NCI-H1092 (cell line): Measurements from ENCODE around the gene CCDC33.
A peak's percentile ranks its signal among the peaks of the same experiment; 100 is the strongest.

Source experiments
- DNase-seq: peaks from one replicate; lab custom pipeline; 2025; lab: John Stamatoyannopoulos, UW

The CCDC33 gene

GRCh38 chr15:74281147-74282133 is 45.3 kb downstream of the CCDC33 start:
- DNase-seq, result no peak

DNA sequence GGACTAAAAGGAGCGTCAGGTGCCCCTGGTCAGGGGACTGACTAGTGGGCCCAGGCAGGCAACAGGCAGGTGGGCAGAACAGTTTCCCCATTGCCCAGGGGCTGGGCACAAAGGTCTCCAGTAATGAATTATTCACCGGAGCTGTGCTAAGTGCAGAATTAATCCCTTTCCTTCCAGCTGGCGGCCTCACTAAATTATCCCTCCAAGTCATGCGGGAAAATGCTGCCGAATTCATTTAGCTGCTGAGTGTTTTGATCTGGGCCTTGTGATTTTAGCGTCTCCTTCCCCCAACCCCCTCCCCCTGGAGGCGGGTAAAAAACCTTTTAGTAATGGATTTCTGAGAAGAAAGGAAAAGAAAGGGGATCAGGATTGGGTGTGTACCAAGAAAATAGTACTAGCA is 47.2 kb downstream of the CCDC33 start:
- DNase-seq, result no peak

GRCh38 chr15:74289671-74290070 is 53.5 kb downstream of the CCDC33 start:
- no peak for DNase-seq

GRCh38 chr15:74290645-74291044 is 54.5 kb downstream of the CCDC33 start:
- DNase-seq, result no peak

DNA sequence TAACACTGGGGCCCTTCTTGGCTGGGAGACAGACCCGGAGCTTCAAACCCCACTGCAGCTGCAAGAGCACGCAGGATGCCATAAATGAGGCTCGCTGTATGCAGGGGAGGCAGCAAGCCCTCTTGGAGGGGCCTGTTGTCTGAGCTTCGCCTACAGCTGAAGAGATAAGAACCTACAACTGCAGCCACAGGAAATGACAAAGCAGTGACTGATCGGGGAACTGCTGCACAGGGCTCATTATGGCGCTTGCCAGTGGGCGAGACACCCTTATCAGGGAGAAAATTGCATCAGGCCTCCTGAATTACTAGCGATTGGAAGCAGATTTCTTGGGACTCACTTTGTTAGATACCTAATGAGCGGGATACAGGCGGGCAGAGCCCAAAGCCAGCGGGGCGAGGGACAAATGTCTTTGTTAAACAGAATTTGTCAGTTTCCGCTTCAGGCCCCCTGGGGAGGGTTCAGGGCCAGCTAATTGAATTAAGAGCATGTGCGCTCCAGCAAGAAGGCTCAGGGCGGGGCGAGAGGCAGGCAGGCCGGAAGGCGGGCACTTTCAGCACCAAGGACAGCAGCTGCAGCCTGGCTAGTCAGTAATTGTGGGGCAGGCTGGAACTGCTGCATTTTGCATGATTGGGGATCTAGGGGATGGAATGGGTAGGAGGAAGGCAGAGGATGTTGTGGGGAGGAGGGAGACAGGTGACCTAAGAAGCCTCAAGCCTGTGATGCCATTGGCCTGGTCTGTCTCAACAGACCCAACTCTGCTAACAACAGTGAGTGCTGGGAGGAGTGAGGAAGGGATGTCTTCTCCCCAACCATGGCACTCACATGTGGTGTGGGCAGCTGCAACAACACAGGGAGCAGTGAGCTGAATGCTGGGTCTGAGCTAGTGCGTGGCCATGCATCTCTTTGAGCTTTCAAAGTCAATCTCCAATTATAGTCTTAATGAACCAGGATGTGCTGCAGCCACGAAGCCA is 55.3 kb downstream of the CCDC33 start:
- no peak for DNase-seq

DNA sequence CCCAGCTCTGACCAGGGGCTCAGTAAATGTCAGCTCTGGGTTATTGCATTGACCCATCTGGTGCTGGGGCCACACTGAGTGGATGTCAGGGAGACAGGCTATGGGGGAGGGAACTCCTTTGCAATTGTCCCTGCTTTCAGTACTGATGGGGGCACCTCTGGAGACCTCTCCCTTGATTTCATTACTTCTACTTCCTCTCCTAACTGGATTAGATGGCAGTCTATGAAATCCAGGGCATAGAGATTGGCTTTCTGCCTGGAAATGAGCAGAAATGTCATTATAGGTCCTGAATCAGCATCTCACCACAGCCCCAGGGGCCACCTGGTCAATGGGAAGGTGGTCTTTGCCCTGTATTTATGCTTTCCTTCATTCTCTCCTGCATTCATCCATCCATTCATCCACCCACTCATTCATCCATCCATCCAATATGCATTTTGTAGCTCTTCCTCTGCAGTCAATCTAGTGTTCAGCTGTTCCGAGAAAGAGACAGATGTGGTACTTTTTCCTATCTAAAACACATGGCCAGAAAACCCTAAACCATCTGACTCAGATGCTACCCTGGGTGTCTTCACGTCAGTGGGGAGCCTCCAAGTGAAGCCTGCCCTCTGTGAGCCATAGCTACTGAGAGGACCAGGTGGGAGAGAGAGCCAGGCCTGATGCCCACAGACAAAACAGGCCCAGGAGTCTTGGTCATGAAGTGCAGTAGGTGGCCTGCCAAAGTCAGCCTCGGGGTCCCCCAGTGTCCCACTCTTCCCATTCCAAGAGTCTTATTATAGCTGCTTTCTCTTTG is 57.1 kb downstream of the CCDC33 start:
- DNase-seq, result no peak

DNA sequence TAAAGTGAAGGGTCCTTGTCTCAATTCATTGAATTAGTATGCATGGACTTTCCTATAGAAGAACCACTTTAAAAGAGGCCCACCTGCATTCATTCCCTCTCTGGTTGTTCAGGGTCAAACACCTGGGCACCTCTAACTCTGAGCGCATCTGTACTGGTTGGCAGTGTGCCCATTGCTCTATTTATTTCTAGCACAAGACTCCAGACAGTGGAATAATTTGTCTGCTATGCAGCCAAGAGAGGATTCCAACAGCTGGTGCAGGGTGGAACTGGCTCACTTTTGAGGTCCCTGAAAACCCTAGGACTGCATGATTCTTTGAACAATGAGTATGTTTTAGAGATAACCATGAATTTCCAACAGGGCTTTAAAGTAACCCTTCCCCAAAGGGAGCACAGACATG is 57.9 kb downstream of the CCDC33 start:
- no peak for DNase-seq

DNA sequence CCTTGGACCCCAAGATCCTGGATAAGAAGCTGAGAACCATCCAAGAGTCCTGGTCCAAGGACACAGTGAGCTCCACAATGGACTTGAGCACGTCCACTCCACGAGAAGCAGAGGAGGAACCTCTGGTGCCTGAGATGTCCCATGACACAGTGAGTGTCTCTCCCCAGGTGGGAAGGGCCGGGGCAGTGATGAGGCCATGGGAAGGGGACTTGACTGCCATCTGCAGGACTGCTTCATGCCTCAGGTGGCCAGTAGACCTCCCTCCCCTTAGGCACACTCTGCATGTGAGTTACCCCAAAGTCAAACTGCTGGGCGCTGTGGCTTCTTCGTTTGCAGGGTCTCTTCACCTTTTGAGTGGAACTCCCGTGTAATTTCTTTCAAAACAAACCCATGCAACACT is 59.7 kb downstream of the CCDC33 start:
- DNase-seq, result no peak

GRCh38 chr15:74297887-74298286 is 61.8 kb downstream of the CCDC33 start:
- no peak for DNase-seq

GRCh38 chr15:74300057-74300795 is 64.1 kb downstream of the CCDC33 start:
- DNase-seq, result no peak

GRCh38 chr15:74301583-74302361 is 65.6 kb downstream of the CCDC33 start:
- DNase-seq, result no peak

DNA sequence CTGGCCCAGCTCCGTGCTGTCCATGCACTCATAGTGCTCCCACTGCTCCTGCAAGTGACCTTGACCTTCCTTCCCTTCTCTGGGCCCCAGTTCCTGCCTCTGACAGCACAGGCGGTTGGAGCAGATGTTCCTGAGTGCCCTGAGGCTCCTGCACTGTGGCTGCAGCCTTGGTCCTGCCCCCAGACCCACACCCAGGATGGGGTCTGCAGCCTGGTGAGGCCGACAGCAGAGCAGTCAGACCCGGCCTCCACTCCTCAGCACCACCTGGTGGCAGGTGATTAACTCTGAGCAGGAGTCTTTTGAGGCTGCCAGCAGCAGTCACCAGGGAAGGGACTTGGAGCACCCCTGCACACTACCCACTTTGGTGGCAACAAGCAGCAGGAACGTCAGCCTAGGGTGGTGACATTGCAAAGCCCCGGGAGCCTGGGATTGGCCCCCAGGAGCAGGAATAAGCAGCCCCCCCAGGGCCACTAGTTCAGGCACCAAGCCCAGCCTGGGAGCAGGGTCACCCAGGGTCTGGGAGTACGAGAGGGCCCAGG is 66.8 kb downstream of the CCDC33 start:
- DNase-seq, result peak; percentile 61

DNA sequence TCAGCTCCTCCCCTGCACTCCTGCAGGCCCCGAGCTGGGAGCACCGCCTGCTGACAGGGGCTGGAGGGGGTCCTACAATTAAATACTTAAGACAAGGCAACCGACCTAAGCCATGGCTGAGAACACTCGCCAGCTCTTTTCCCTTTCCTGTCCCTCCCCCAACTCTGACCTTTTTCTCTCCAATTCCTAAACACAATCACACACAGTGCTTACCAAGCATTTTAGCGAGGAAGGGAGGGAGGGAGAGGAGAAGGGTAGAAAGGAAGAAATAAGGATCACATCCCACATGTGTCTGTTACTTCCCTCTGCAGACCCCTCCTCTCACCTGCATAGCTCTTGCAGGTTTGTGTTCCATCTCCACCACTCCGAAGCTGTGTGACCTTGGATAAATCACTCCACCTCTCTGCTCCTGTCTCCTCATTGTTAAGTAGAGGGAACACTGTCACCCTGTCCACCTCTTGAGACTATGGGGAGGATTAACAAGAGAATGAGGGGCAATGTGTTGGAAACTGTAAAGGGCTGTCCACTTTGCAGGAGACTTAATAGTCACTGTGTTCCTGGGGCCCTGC is 67.7 kb downstream of the CCDC33 start:
- no peak for DNase-seq

GRCh38 chr15:74304431-74304830 is 68.3 kb downstream of the CCDC33 start:
- no peak for DNase-seq

GRCh38 chr15:74305687-74306086 is 69.6 kb downstream of the CCDC33 start:
- DNase-seq, result no peak

DNA sequence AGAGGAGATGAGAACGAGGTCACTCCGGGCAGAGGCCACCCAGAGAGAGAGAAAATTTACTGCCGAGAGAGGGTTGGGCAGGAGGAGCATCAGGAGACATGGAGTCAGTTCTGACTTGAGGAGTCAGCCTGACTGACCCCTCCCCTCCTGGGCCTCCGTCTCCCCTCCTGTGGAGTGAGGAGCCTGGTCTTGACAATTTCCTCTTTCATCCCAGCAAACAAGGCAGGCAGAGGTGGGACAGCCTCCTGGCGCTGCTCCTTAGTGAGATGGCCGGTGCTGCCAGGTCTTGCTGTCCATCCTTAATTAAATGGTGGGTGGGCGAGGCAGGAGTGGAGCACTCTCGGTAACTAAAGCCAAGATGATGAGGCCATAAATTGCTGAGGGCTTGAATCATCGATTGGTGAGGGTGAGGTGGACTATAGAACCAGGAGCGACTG is 70.7 kb downstream of the CCDC33 start:
- DNase-seq, result no peak

DNA sequence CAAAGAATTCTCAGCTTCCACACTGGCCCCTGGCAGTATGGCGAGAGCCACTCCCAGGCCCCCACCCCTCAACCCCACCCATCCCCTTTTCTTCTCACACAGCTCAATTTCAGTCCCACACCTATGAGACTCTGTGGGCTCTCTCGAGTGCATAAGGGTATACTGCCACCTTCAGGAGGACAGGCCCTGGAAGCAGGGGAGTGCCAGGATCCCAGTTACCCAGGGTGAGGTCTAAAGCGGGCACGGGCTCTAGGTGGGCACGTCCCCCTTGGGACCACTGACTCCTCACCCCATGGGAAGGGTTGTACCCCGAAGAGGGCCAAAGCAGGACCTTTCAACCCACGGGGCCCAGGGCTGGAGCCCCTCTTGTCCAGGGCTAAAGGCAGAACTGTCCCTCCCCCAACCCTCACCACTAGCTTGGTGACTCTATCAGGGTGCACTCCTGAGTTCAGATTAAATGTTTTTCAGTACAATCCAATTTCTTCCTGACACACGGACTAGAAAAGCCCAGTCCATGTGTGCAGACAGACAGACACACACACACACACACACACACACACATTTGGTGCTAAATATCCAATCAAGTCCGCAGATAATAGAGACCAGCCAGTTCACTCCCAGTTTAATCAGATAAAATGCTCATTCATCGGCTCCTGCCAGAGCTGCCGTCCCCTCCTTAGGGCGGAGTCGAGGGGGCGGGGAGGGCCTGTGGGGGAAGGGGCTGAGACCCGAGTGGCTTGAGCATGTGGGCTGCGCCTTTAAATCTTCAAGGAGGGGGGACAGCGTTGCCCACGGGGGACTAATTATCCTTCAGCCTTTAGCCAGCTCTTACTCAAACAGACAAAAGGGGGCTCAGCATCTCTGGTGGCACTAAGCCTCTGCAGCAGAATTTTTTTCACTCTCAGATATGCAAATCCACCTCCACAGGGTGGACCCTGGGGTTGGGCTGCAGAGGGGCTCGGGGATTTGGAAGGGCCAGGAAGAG is 72.0 kb downstream of the CCDC33 start:
- DNase-seq, result peak; percentile 80

GRCh38 chr15:74311734-74312444 is 75.8 kb downstream of the CCDC33 start:
- DNase-seq, result peak; percentile 78
